Measurements from ENCODE around the gene TLX2.
"Not testable (repeated sequence)": the region's sequence is repeated elsewhere in the genome, so short reads cannot be mapped to it uniquely, and the experiment has no call there.

The TLX2 gene

DNA sequence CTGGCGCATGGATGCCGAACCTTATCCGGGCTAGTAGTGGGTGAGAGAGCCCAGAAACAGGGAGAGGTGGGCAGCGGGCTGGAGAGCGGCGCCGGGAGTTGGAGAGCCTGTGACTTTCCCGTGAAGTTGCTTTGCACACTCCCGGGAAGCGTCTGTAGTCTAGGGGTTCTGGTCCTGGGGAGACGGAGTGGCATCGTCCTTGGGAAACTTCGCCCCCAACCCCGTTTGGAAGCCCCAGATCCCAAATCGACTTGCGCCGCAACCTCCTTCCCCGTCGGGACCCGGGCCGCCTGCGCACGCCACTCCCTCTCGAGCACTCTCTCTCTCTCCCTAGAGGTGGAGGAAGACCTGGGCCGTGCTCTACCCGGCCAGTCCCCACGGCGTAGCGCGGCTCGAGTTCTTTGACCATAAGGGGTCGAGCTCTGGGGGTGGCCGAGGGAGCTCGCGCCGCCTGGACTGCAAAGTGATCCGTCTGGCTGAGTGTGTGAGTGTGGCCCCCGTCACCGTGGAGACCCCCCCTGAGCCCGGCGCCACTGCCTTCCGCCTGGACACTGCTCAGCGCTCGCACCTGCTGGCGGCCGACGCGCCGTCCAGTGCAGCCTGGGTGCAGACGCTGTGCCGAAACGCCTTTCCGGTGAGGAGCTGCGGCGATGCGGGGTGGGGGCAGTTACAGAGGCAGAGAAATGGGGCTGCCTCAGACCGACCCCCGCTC is 40.7 kb downstream of the TLX2 start:
- no peak for DNase-seq (ENCODE audit: low read depth, low spot score)

DNA sequence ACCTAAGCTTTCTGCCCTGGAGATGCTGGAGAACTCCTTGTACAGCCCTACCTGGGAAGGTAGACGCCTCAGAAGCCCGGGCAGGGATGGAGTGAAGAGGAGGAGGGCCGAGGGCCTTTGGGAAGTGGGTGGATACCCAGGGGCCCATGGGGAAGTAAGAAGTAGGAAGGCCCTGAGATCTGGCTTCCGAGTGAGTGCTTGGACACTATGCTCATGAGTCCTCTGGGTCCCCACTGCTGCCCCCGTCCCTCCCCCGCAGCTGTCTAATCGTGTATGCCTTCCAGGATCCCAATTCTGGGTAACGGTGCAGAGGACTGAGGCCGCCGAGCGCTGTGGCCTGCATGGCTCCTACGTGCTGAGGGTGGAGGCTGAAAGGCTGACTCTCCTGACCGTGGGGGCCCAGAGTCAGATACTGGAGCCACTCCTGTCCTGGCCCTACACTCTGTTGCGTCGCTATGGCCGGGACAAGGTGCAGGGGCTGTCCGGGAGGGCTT is 41.4 kb downstream of the TLX2 start:
- DNase-seq (ENCODE audit: low read depth, low spot score), result no peak

DNA sequence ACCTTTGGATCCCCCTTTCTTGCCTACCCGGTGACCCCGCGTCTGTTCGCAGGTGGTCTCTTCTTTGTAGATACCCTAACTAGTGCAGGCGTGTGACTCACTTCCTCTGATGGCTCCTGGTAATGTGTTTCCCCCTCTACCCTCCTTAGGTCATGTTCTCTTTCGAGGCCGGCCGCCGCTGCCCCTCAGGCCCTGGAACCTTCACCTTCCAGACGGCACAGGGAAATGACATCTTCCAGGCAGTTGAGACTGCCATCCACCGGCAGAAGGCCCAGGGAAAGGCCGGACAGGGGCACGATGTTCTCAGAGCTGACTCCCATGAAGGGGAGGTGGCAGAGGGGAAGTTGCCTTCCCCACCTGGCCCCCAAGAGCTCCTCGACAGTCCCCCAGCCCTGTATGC is 41.9 kb downstream of the TLX2 start:
- DNase-seq (ENCODE audit: low read depth, low spot score), result no peak

- DNase-seq (ENCODE audit: low read depth, low spot score), result no peak
Measured at GRCh38 chr2:74556831-74557370, 42.7 kb downstream of the TLX2 start.

DNA sequence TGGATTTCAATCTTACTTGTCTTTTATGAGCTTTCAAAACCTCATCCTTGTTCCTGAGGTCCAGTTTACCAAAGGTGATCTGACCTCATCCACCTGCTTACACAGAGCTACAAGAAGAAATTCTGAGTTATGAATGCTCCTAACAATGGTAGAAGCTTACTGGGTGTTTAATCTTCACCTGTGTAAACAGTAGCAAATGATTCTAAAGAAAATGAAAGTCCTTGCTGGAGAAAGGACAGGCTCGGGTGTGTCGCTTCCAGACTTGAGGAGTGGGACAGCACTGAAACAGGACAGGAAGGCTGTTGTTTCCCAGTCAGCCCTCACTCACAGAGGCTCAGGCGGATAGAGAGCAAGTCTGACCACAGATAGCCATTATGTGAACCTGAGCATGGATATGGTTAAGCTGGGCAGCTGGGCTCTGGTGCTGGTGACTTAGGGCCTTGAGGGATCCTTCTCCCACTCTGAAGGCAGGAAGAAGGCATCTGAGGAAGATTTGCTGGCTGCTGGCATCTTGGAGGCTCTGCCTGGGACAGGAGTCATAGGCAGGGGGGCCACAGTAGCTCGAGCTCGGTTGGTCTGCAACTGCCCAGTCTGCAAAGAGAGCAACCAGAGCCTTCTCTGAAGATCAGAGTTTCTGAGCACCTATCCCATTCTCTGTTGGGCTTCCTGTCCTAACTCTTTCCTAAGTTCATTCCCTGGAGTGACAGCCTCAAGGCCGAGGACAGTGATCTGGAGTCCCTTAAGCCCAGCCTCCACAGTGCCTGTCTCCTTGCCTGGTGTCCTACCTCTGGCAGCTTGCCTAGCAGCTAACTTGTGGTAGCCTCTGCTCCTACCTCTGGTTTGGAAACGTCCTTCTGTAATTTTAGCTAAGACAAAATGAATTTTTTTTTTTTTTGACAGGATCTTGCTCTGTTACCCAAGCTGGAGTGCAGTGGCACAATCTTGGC is 44.3 kb downstream of the TLX2 start:
- DNase-seq (ENCODE audit: low read depth, low spot score), result no peak

- no peak for DNase-seq (ENCODE audit: low read depth, low spot score)
Measured at GRCh38 chr2:74559912-74560311, 45.7 kb downstream of the TLX2 start.

GRCh38 chr2:74560591-74560990 is 46.3 kb downstream of the TLX2 start:
- DNase-seq (ENCODE audit: low read depth, low spot score), result no peak

DNA sequence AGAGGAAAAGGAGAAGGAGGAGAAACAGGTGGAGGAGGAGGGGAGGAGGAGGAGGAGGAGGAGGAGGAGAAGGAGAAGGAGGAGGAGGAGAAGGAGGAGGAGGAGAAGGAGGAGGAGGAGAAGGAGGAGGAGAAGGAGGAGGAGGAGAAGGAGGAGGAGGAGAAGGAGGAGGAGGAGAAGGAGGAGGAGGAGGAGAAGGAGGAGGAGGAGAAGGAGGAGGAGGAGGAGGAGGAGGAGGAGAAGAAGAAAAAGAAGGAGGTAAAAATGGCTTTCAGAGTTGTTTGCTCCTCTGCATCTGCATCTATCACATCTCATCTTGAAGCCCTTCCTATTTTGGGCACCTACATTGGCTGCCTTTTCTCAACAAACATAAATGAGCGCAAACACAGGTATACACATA is 46.8 kb downstream of the TLX2 start:
- not testable (repeated sequence) for DNase-seq (ENCODE audit: low read depth, low spot score)

GRCh38 chr2:74562126-74562775 is 48.0 kb downstream of the TLX2 start:
- DNase-seq (ENCODE audit: low read depth, low spot score), result no peak

DNA sequence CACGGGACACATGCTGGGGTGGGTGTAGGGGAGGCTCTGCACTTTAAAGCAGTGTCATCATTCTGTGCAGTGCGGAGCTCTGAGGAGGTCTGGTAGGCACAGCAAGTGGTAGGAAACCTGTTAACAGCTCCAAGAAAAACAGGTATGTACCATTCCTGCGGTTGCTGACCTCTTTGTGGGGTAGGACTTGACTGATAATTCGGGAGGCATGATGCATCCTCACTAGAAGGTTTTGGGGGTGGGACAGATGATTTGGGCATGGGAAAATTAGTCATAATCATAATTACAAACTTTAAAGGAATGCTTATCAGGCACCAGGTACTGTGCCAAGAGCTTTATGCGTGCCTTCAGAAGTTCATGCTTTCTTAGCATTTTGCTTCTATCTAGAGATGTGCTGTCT is 50.0 kb downstream of the TLX2 start:
- no peak for DNase-seq (ENCODE audit: low read depth, low spot score)

GRCh38 chr2:74566076-74566753 is 52.0 kb downstream of the TLX2 start:
- DNase-seq (ENCODE audit: low read depth, low spot score), result no peak

DNA sequence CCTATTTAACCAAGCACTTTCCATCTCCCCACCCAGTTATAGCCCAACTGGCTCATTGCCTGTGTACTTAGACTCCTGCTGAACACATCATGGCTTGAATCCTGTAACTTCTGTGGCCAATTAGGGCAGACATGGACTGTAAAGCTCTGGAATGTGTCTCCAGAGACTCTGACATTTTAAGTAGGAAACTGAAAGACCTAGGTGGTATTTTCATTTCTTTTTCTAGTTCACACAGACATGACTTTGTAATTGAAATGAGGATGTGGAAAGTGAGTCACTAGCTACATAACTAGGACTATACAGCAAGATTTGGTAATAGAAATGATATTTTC is 52.5 kb downstream of the TLX2 start:
- no peak for DNase-seq (ENCODE audit: low read depth, low spot score)
